HUES6 (cell line): ENCODE results near the gene B4GALT5.

Source experiments
- H3K27ac ChIP-seq: 2 replicates; pipeline ENCODE4 v1.7.0; 2013; ENCODE audit warnings: low read depth, mild to moderate bottlenecking, low read length, inconsistent platforms
- H3K27me3 ChIP-seq: 2 replicates; pipeline ENCODE4 v1.6.1; 2013; ENCODE audit warnings: low read length; ENCODE audit not compliant: control insufficient read depth, insufficient read depth
- H3K36me3 ChIP-seq: 2 replicates; pipeline ENCODE4 v1.6.1; 2013; ENCODE audit warnings: low read length; ENCODE audit not compliant: control insufficient read depth, insufficient read depth
- H3K4me1 ChIP-seq: 2 replicates; pipeline ENCODE4 v1.6.1; 2013; ENCODE audit warnings: low read length; ENCODE audit not compliant: control insufficient read depth, insufficient read depth
- H3K4me3 ChIP-seq: 2 replicates; pipeline ENCODE4 v1.5.1; 2013; ENCODE audit warnings: low read depth, low read length
- H3K9ac ChIP-seq: one replicate; pipeline ENCODE4 v1.6.1; 2013; ENCODE audit warnings: mild to moderate bottlenecking, low read length
- H3K9me3 ChIP-seq: 2 replicates; pipeline ENCODE4 v1.6.1; 2013; ENCODE audit warnings: low read depth, low read length; ENCODE audit not compliant: control insufficient read depth, insufficient read depth

The B4GALT5 gene

GRCh38 chr20:49699200-49699992 lies 14.3 kb downstream of the B4GALT5 start:
- Histone ChIP-seq H3K4me1 (peaks cover 45% of the 10 kb centered on the region), H3K36me3 (no peaks in the 10 kb centered on the region), H3K27ac (no peak overlapping the region), H3K9me3 (no peaks in the 10 kb centered on the region), H3K9ac (no peak overlapping the region), H3K4me3 (no peak overlapping the region), H3K27me3 (no peaks in the 10 kb centered on the region)

DNA sequence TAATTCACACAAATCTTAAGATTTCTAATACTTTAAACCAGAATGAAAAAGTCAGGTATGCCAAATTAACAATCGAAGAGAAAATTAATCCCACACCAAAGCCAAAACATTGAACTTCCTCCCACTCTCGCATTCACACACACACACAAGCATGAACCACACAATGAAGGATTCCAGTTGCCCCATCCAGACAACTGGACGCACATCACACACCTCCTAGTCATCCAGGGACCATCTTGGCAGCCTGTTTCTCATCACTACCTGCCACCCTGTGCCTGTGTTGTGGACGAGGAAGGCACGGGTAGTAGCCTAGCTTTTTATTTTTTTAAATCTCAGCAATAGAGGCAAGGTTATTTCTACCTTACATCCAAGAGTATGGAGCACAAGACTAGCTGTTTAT lies 15.2 kb downstream of the B4GALT5 start:
- H3K4me3 ChIP-seq: no peak overlapping the region
- no peaks in the 10 kb centered on the region for H3K9me3 ChIP-seq
- H3K9ac ChIP-seq: no peak overlapping the region
- H3K4me1 ChIP-seq: peaks cover 54% of the 10 kb centered on the region
- H3K36me3 ChIP-seq: no peaks in the 10 kb centered on the region
- H3K27ac ChIP-seq: no peak overlapping the region
- no peaks in the 10 kb centered on the region for H3K27me3 ChIP-seq

DNA sequence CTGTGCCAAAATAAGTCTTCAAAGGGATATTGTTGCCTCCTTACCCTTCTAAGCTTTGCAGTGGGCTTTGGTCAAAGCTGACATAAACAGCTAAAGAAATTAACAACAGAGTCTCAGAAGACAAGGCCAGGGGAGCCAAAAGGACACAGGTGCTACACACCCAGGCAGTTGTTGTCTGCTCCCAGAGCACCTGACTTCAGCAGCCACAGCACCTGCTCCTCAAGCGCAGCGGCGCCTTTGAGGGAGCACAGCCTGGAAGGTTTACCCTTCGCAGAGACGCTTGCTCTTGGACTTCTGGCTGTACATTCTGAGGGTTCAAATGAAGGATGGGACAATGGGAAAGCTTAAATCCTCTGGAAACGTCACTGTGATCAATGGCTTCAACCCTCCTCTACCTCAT lies 16.6 kb downstream of the B4GALT5 start:
- Histone ChIP-seq H3K4me1 (peaks cover 56% of the 10 kb centered on the region), H3K9ac (no peak overlapping the region), H3K27ac (no peak overlapping the region), H3K9me3 (no peaks in the 10 kb centered on the region), H3K4me3 (no peak overlapping the region), H3K27me3 (no peaks in the 10 kb centered on the region), H3K36me3 (no peaks in the 10 kb centered on the region)

GRCh38 chr20:49696594-49696993 lies 17.1 kb downstream of the B4GALT5 start:
- H3K4me3 ChIP-seq: no peak overlapping the region
- no peak overlapping the region for H3K27ac ChIP-seq
- no peaks in the 10 kb centered on the region for H3K9me3 ChIP-seq
- peaks cover 53% of the 10 kb centered on the region for H3K4me1 ChIP-seq
- no peaks in the 10 kb centered on the region for H3K27me3 ChIP-seq
- H3K36me3 ChIP-seq: no peaks in the 10 kb centered on the region
- no peak overlapping the region for H3K9ac ChIP-seq

GRCh38 chr20:49695830-49696229 lies 17.8 kb downstream of the B4GALT5 start:
- H3K9ac ChIP-seq: no peak overlapping the region
- H3K36me3 ChIP-seq: no peaks in the 10 kb centered on the region
- no peak overlapping the region for H3K27ac ChIP-seq
- H3K4me3 ChIP-seq: no peak overlapping the region
- peaks cover 57% of the 10 kb centered on the region for H3K4me1 ChIP-seq
- H3K9me3 ChIP-seq: no peaks in the 10 kb centered on the region
- H3K27me3 ChIP-seq: no peaks in the 10 kb centered on the region

GRCh38 chr20:49694450-49695071 lies 19.1 kb downstream of the B4GALT5 start:
- no peaks in the 10 kb centered on the region for H3K27me3 ChIP-seq
- no peak overlapping the region for H3K9ac ChIP-seq
- no peaks in the 10 kb centered on the region for H3K9me3 ChIP-seq
- H3K4me3 ChIP-seq: no peak overlapping the region
- no peak overlapping the region for H3K27ac ChIP-seq
- peaks cover 52% of the 10 kb centered on the region for H3K4me1 ChIP-seq
- H3K36me3 ChIP-seq: no peaks in the 10 kb centered on the region

DNA sequence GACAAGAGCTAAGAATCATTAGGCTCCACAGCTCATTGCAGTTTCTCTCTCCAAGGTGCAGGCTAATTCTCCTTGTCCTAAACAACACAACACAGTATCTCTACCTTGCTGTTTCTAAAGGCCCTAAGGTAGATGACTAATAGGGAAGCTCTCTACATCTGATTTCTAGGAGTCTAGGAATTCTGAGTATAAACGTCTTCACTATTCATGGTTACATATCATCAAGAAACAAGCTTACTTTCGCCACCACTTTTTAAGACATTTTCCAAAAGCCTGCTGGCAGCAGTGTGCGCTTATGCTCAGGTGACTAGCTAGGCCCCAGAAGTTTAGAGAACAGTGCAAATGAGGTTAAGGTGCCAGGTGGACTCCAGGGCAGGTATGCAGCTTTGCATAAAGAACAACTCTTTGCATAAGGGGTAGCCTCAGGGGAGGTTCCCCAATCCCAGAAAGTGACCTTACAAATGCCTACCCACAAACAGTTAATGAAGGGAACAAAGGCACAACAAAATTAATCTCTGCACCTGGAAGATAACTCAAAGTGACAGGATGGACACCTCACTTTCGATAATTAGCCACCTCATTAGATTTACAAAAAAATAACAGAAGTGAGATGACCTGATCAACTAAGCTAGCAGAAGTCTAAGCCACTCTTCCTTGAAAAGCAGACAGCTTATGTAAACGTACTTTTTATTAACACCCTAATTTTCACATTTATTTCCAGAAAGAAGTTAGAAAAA lies 20.1 kb downstream of the B4GALT5 start:
- peaks cover 53% of the 10 kb centered on the region for H3K4me1 ChIP-seq
- H3K36me3 ChIP-seq: no peaks in the 10 kb centered on the region
- H3K27ac ChIP-seq: no peak overlapping the region
- no peak overlapping the region for H3K4me3 ChIP-seq
- no peak overlapping the region for H3K9ac ChIP-seq
- H3K27me3 ChIP-seq: no peaks in the 10 kb centered on the region
- H3K9me3 ChIP-seq: no peaks in the 10 kb centered on the region

GRCh38 chr20:49692941-49693340 lies 20.7 kb downstream of the B4GALT5 start:
- H3K36me3 ChIP-seq: no peaks in the 10 kb centered on the region
- no peak overlapping the region for H3K27ac ChIP-seq
- H3K9me3 ChIP-seq: no peaks in the 10 kb centered on the region
- no peak overlapping the region for H3K4me3 ChIP-seq
- peaks cover 57% of the 10 kb centered on the region for H3K4me1 ChIP-seq
- no peaks in the 10 kb centered on the region for H3K27me3 ChIP-seq
- H3K9ac ChIP-seq: no peak overlapping the region

GRCh38 chr20:49691818-49692568 lies 21.7 kb downstream of the B4GALT5 start:
- Histone ChIP-seq H3K9ac (no peak overlapping the region), H3K27me3 (no peaks in the 10 kb centered on the region), H3K27ac (no peak overlapping the region), H3K4me3 (no peak overlapping the region), H3K9me3 (no peaks in the 10 kb centered on the region), H3K4me1 (peaks cover 56% of the 10 kb centered on the region), H3K36me3 (no peaks in the 10 kb centered on the region)

DNA sequence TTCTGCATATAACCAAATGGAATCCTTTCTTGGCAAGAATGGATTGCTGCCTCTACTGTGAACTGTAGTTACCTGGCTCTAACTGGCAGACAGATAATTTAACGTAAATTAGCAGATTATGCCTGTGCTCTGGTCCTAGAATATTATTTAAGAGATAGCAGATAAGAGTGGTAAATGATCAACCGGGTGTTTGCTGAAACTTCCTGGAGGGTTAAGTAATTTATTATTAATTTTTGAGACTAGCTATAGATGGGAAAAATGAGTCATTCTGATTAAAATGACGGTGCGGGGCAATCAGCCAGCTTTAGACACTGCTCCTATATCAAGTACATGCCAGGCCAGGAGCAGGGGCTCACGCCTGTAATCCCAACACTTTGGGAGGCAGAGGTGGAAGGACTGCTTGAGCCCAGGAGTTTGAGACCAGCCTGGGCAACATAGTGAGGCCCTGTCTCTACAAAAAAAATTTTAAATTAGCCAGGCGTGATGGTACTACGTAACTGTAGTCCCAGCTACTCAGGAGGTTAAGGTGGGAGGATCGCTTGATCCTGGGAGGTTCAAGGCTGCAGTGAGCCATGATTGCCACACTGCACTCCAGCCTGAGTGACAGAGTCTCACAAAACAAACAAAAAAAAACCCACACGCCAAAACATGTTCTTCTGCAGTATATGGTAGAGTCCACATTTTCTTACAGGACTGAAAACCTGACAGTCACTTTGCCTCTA lies 22.6 kb downstream of the B4GALT5 start:
- Histone ChIP-seq H3K9me3 (no peaks in the 10 kb centered on the region), H3K4me3 (no peak overlapping the region), H3K27me3 (no peaks in the 10 kb centered on the region), H3K9ac (no peak overlapping the region), H3K36me3 (no peaks in the 10 kb centered on the region), H3K27ac (no peak overlapping the region), H3K4me1 (peaks cover 60% of the 10 kb centered on the region)
